ENCODE results near the gene TPD52L1. TPM values are rescaled to one million over a fixed set of nuclear protein-coding genes. Genes with fewer than 3 reads are reported as not detected.

The TPD52L1 gene
- total and polyA plus RNA-seq, 3 experiments from 2014 or later: 0.18 TPM; not detected in 2

DNA sequence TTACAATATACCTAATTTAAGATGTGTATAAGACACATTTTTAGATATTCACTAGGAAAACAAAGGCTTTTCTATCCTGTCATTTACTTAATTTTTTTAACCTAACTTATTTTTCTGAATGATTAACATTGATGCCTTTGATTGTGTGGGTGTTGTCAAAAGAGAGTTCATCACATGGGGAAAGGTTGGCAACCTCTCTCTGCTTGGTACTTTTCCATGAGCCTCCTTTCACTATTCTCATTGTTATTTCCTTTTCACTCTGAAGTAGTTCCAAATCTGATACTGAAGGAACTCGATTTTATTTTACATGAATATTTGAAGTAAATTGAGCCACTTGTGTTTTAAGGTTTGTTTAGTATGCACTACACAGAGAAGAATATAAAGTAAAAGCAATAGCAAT, 35.9 kb downstream of the TPD52L1 start:
- ChIA-PET CTCF (no interaction called here), POLR2A (no interaction called here)
- Histone ChIP-seq H3K27me3 (ENCODE audit: insufficient read depth, low read length, poor library complexity, severe bottlenecking) (no peaks in the 10 kb centered on the region), H3K4me3 (ENCODE audit: low read length) (no peak overlapping the region), H3K9me3 (ENCODE audit: low read length) (no peaks in the 10 kb centered on the region), H3K27ac (ENCODE audit: low read depth, low read length) (no peak overlapping the region), H3K36me3 (ENCODE audit: insufficient read depth, low read length) (no peaks in the 10 kb centered on the region), H3K4me1 (ENCODE audit: insufficient read depth, low read length) (no peaks in the 10 kb centered on the region)
- peaks cover 1 to 5% (median 3%) of the 10 kb centered on the region in 3 donors for H3K4me1 Mint-ChIP-seq
- no peaks in the 10 kb centered on the region for H3K36me3 Mint-ChIP-seq
- H3K9me3 Mint-ChIP-seq: no peaks in the 10 kb centered on the region
- H3K27ac Mint-ChIP-seq: no peak overlapping the region
- no peak for DNase-seq
- H3K27me3 Mint-ChIP-seq: peaks cover 6% of the 10 kb centered on the region in 2 donors
- H3K4me3 Mint-ChIP-seq: no peak overlapping the region

DNA sequence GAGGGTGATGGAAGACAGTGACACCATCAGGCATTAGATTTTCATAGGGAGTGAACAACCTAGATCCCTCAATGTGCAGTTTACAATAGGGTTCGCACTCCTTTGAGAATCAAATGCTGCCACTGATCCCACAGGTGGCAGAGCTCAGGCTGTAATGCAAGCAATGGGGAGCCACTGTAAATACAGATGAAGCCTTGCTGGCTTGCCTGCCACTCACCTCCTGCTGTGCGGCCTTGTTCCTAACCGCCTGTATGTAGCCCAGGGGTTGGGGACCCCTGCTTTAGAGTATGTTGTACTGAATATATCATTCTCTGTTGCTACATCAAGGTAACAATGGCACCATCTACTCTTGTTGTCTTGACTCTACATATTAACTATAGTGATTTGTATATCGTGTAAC, 37.1 kb downstream of the TPD52L1 start:
- peaks cover 6 to 7% of the 10 kb centered on the region in 2 donors for H3K27me3 Mint-ChIP-seq
- H3K27ac ChIP-seq (ENCODE audit: low read depth, low read length): no peak overlapping the region
- no peak overlapping the region for H3K4me3 Mint-ChIP-seq
- no peaks in the 10 kb centered on the region for H3K36me3 ChIP-seq (ENCODE audit: insufficient read depth, low read length)
- ChIA-PET POLR2A (no interaction called here), CTCF (interaction anchor here (1.0 kb wide), 1 partner anchor 37 kb away, joined by 4 read pairs; the partner anchor contains the start of gene TPD52L1)
- H3K4me3 ChIP-seq (ENCODE audit: low read length): no peak overlapping the region
- no peaks in the 10 kb centered on the region for H3K9me3 Mint-ChIP-seq
- H3K27ac Mint-ChIP-seq: no peak overlapping the region
- no peaks in the 10 kb centered on the region for H3K9me3 ChIP-seq (ENCODE audit: low read length)
- H3K4me1 Mint-ChIP-seq: peaks cover 1 to 5% (median 3%) of the 10 kb centered on the region in 3 donors
- H3K4me1 ChIP-seq (ENCODE audit: insufficient read depth, low read length): no peaks in the 10 kb centered on the region
- no peaks in the 10 kb centered on the region for H3K36me3 Mint-ChIP-seq
- H3K27me3 ChIP-seq (ENCODE audit: insufficient read depth, low read length, poor library complexity, severe bottlenecking): no peaks in the 10 kb centered on the region
- no peak for DNase-seq

DNA sequence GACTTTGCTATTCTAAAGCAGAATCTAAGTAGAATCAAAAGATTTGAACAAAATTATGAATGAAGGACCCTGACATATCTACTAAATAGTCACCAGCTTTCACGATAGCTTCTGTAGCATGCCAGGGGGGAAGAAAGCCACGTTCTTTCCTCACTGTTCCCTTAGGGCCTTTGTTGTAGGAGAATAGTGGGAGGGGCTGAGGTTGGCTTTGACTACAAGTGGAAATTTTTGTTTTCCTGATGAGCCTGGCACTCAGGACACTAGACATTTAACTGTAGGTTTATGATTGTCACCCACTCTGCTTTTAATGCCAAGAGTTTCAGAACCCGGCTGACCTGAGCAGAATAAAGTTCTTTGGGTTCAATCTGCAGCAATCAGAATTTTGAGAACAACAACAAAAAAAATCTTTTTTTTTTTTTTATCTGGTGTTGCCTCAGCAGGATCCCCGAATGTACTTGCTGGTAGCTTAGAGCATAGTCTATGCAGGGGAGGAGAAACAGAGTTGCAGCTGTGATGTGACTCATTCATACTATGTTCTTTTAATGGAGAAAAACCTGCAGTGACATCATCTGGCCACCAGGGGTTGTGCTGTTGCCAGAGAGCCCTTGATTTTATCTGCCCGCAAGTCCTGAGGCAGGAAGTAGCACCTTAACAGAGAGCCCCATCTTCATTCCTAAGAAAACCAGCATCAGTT, 38.5 kb downstream of the TPD52L1 start:
- H3K4me3 ChIP-seq (ENCODE audit: low read length): no peak overlapping the region
- H3K27ac ChIP-seq (ENCODE audit: low read depth, low read length): no peak overlapping the region
- no peaks in the 10 kb centered on the region for H3K27me3 ChIP-seq (ENCODE audit: insufficient read depth, low read length, poor library complexity, severe bottlenecking)
- ChIA-PET CTCF (interaction anchor here (0.7 to 2.0 kb wide), 7 partner anchors 8 to 587 kb away, joined by 3 to 12 read pairs (median 3); partner anchors contain the start of gene TPD52L1), POLR2A (no interaction called here)
- H3K27me3 Mint-ChIP-seq: peaks cover 6 to 9% of the 10 kb centered on the region in 2 donors
- peaks cover 1 to 5% (median 3%) of the 10 kb centered on the region in 3 donors for H3K4me1 Mint-ChIP-seq
- no peak overlapping the region for H3K4me3 Mint-ChIP-seq
- H3K4me1 ChIP-seq (ENCODE audit: insufficient read depth, low read length): no peaks in the 10 kb centered on the region
- H3K36me3 ChIP-seq (ENCODE audit: insufficient read depth, low read length): no peaks in the 10 kb centered on the region
- H3K27ac Mint-ChIP-seq: no peak overlapping the region
- peak; percentile 3 to 64 (median 29) for DNase-seq
- no peaks in the 10 kb centered on the region for H3K9me3 ChIP-seq (ENCODE audit: low read length)
- H3K9me3 Mint-ChIP-seq: no peaks in the 10 kb centered on the region
- no peaks in the 10 kb centered on the region for H3K36me3 Mint-ChIP-seq

DNA sequence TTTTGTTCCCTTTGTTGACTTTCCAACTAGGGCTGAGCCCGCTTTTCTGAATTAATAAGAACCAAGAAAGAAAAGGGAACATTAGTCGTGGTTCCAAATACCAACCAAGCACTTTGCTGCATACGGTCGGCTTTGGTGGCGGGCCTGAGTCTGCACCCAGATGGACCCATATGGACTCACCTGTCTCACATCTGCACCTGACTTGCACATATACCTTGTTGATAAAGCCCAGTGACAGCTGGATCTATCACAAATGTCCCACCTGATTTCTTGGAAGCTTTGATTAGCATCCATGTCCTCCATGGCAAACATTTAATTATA, 39.0 kb downstream of the TPD52L1 start:
- H3K36me3 ChIP-seq (ENCODE audit: insufficient read depth, low read length): no peaks in the 10 kb centered on the region
- H3K36me3 Mint-ChIP-seq: no peaks in the 10 kb centered on the region
- no peak overlapping the region for H3K27ac ChIP-seq (ENCODE audit: low read depth, low read length)
- no peak overlapping the region for H3K27ac Mint-ChIP-seq
- H3K27me3 Mint-ChIP-seq: peaks cover 6 to 10% of the 10 kb centered on the region in 2 donors
- ChIA-PET POLR2A (no interaction called here), CTCF (interaction anchor here (0.7 to 2.0 kb wide), 7 partner anchors 9 to 587 kb away, joined by 3 to 12 read pairs (median 3); partner anchors contain the start of gene TPD52L1)
- H3K4me3 Mint-ChIP-seq: no peak overlapping the region
- H3K9me3 Mint-ChIP-seq: no peaks in the 10 kb centered on the region
- peaks cover 1 to 5% (median 3%) of the 10 kb centered on the region in 3 donors for H3K4me1 Mint-ChIP-seq
- H3K4me3 ChIP-seq (ENCODE audit: low read length): no peak overlapping the region
- no peaks in the 10 kb centered on the region for H3K9me3 ChIP-seq (ENCODE audit: low read length)
- H3K4me1 ChIP-seq (ENCODE audit: insufficient read depth, low read length): no peaks in the 10 kb centered on the region
- no peaks in the 10 kb centered on the region for H3K27me3 ChIP-seq (ENCODE audit: insufficient read depth, low read length, poor library complexity, severe bottlenecking)
- DNase-seq: no peak

DNA sequence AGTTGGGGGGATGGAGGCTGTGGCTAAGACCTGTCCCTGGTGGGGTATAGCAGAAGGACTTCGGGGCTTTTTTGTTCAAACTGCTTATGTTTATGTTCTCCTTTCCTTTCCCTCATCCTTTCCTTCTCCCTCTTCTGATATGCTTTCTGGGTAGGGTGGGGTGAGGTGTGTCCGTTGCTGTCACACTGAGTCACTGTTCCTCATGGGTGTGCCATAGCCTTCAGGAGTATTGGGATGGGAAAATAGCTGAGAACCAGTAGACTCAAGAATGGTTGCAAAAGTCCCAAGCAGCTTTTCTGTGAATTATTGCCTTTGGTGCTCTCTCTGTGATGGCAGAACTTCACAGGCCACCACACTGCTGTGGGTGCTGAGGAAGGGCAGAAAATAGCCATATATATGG, 39.6 kb downstream of the TPD52L1 start:
- Mint-ChIP-seq H3K4me1 (peaks cover 1 to 5% (median 3%) of the 10 kb centered on the region in 3 donors), H3K27ac (no peak overlapping the region), H3K4me3 (no peak overlapping the region), H3K9me3 (no peaks in the 10 kb centered on the region), H3K27me3 (peaks cover 6 to 12% of the 10 kb centered on the region in 2 donors), H3K36me3 (no peaks in the 10 kb centered on the region)
- Histone ChIP-seq H3K4me1 (ENCODE audit: insufficient read depth, low read length) (no peaks in the 10 kb centered on the region), H3K27me3 (ENCODE audit: insufficient read depth, low read length, poor library complexity, severe bottlenecking) (no peaks in the 10 kb centered on the region), H3K4me3 (ENCODE audit: low read length) (no peak overlapping the region), H3K9me3 (ENCODE audit: low read length) (no peaks in the 10 kb centered on the region), H3K36me3 (ENCODE audit: insufficient read depth, low read length) (no peaks in the 10 kb centered on the region), H3K27ac (ENCODE audit: low read depth, low read length) (no peak overlapping the region)
- ChIA-PET POLR2A (no interaction called here), CTCF (interaction anchor here (1.4 to 2.0 kb wide), 4 partner anchors 10 to 586 kb away, joined by 3 to 12 read pairs (median 5); no protein-coding TSS in a partner anchor)
- no peak for DNase-seq

DNA sequence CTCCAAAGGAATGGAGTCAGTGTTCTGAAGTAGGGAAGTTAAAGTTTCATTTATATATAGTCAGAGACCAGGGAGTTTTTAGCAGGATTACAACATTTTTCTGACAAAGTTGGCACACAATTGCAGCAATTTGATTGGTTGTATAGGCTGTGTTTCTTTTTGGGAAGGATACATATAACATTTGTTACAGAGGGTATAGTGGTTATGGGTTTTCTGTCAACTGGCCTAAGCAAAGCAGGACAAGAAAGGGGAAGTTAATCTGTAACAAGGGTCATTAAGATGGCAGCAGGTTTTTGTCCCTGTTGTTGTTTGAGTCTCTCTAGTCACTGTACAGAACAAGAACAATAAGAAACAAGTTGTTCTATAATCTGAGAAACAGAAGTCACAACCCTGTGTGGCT, 41.4 kb downstream of the TPD52L1 start:
- Mint-ChIP-seq H3K4me3 (no peak overlapping the region), H3K9me3 (no peaks in the 10 kb centered on the region), H3K27me3 (peaks cover 10 to 12% of the 10 kb centered on the region in 2 donors), H3K27ac (no peak overlapping the region), H3K36me3 (no peaks in the 10 kb centered on the region), H3K4me1 (peaks cover 1 to 5% (median 3%) of the 10 kb centered on the region in 3 donors)
- DNase-seq: no peak
- Histone ChIP-seq H3K36me3 (ENCODE audit: insufficient read depth, low read length) (no peaks in the 10 kb centered on the region), H3K4me1 (ENCODE audit: insufficient read depth, low read length) (no peaks in the 10 kb centered on the region), H3K4me3 (ENCODE audit: low read length) (no peak overlapping the region), H3K9me3 (ENCODE audit: low read length) (no peaks in the 10 kb centered on the region), H3K27ac (ENCODE audit: low read depth, low read length) (no peak overlapping the region), H3K27me3 (ENCODE audit: insufficient read depth, low read length, poor library complexity, severe bottlenecking) (no peaks in the 10 kb centered on the region)
- POLR2A ChIA-PET: no interaction called here
- CTCF ChIA-PET: no interaction called here

DNA sequence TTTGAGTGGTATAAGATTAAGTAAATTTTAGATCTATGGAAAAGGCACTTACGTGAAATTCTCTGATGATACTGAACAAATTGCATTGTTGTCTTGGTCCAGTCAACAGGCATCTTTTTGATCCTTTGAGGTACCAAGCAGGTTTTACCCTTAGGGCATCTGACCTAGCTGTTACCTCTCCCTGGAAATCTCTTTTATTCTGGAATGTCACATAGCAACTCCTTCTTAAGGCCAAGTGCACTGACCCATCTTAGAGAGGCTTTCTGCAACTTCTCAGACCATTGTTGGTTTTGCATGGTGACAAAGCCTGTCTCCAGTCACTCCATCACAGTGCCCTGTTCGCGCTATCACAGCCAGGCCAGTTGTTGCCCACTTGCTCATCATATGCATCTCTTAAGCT, 42.0 kb downstream of the TPD52L1 start:
- Histone ChIP-seq H3K27me3 (ENCODE audit: insufficient read depth, low read length, poor library complexity, severe bottlenecking) (no peaks in the 10 kb centered on the region), H3K4me1 (ENCODE audit: insufficient read depth, low read length) (no peaks in the 10 kb centered on the region), H3K4me3 (ENCODE audit: low read length) (no peak overlapping the region), H3K27ac (ENCODE audit: low read depth, low read length) (no peak overlapping the region), H3K9me3 (ENCODE audit: low read length) (no peaks in the 10 kb centered on the region), H3K36me3 (ENCODE audit: insufficient read depth, low read length) (no peaks in the 10 kb centered on the region)
- no peak for DNase-seq
- POLR2A ChIA-PET: no interaction called here
- CTCF ChIA-PET: no interaction called here
- Mint-ChIP-seq H3K36me3 (no peaks in the 10 kb centered on the region), H3K27ac (no peak overlapping the region), H3K9me3 (no peaks in the 10 kb centered on the region), H3K4me3 (no peak overlapping the region), H3K4me1 (peaks cover 1 to 5% (median 3%) of the 10 kb centered on the region in 3 donors), H3K27me3 (peaks cover 10 to 12% of the 10 kb centered on the region in 2 donors)

DNA sequence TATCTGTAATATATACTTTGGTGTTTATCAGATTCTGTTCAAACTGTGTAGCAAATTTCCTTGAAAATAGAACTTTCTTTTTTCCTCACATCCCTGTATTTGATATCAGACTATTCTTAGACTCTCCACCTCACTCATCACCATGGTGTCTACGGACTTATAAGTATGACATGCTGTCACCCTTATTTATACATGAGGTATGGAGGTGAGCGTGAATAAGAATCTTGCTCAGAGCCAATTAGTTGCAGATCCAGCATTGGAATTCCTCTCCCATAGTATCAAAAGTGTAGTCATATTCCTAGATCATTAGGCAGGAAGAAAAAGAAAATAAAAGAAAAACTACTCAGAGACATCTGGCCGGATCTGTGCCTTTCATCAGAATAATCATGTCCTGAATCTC, 43.0 kb downstream of the TPD52L1 start:
- Mint-ChIP-seq H3K27ac (no peak overlapping the region), H3K4me1 (peaks cover 1 to 5% (median 3%) of the 10 kb centered on the region in 3 donors), H3K36me3 (no peaks in the 10 kb centered on the region), H3K4me3 (no peak overlapping the region), H3K9me3 (no peaks in the 10 kb centered on the region), H3K27me3 (peaks cover 5 to 11% of the 10 kb centered on the region in 2 donors)
- POLR2A ChIA-PET: no interaction called here
- Histone ChIP-seq H3K4me1 (ENCODE audit: insufficient read depth, low read length) (no peaks in the 10 kb centered on the region), H3K9me3 (ENCODE audit: low read length) (no peaks in the 10 kb centered on the region), H3K36me3 (ENCODE audit: insufficient read depth, low read length) (no peaks in the 10 kb centered on the region), H3K27ac (ENCODE audit: low read depth, low read length) (no peak overlapping the region), H3K27me3 (ENCODE audit: insufficient read depth, low read length, poor library complexity, severe bottlenecking) (no peaks in the 10 kb centered on the region), H3K4me3 (ENCODE audit: low read length) (no peak overlapping the region)
- CTCF ChIA-PET: no interaction called here
- DNase-seq: no peak
